ENCODE results near the gene PLA2G10.

The PLA2G10 gene

GRCh38 chr16:14678748-14679497 is 15.2 kb downstream of the PLA2G10 start:
- H3K4me3 ChIP-seq (ENCODE audit: control insufficient read depth, low read depth, low read length) = no peak overlapping the region
- TF ChIP-seq CTCF (conservative IDR thresholded peaks at IDR 0.05; ENCODE audit: control insufficient read depth, insufficient read depth, low read depth, low read length) = no peak
- DNase-seq (ENCODE audit: low read depth) = no peak

- no peak overlapping the region for H3K4me3 ChIP-seq (ENCODE audit: control insufficient read depth, low read depth, low read length)
- no peak for DNase-seq (ENCODE audit: low read depth)
- no peak for TF ChIP-seq CTCF (conservative IDR thresholded peaks at IDR 0.05; ENCODE audit: control insufficient read depth, insufficient read depth, low read depth, low read length)
These were observed 16.5 kb downstream of the PLA2G10 start for GRCh38 chr16:14677627-14678026.

DNA sequence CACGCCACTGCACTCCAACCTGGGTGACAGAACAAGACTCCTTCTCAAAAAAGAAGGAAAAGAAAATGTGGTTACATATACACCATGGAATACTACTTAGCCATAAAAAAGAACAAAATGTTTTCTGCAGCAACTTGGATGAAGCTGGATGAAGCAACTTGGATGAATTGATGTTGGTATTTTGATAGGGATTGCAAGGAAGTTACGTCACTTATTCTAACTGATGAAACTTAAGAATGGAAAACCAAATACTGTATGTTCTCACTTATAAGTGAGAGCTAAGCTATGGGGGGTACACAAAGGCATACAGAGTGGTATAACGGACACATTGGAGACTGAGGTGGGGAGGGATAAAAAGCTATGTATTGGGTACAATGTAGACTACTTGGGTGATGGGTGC is 17.5 kb downstream of the PLA2G10 start:
- DNase-seq (ENCODE audit: low read depth) = no peak
- no peak overlapping the region for H3K4me3 ChIP-seq (ENCODE audit: control insufficient read depth, low read depth, low read length)
- no peak for TF ChIP-seq CTCF (conservative IDR thresholded peaks at IDR 0.05; ENCODE audit: control insufficient read depth, insufficient read depth, low read depth, low read length)

- no peak overlapping the region for H3K4me3 ChIP-seq (ENCODE audit: control insufficient read depth, low read depth, low read length)
- DNase-seq (ENCODE audit: low read depth) = no peak
- no peak for TF ChIP-seq CTCF (conservative IDR thresholded peaks at IDR 0.05; ENCODE audit: control insufficient read depth, insufficient read depth, low read depth, low read length)
These were observed 21.6 kb downstream of the PLA2G10 start for GRCh38 chr16:14672403-14672971.

DNA sequence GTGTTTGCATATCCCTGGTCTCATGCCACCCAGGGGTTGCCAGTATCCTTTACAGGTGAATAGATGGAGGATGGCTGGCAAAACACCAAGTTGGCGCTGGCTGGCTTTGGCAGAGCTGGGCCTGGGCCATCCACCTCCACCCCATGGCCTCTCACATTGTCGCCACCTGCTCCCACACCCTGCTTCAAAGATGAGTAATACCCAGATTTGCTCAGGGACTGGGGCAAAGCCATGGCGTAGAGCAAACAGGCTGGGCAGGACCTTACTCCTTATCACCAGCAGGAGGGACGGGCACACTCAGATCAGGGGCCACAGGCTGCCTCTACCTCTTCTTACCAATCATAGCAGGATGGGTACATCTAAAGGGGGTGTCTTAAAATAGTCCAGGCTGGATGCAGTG is 24.3 kb downstream of the PLA2G10 start:
- DNase-seq (ENCODE audit: low read depth) = no peak
- no peak for TF ChIP-seq CTCF (conservative IDR thresholded peaks at IDR 0.05; ENCODE audit: control insufficient read depth, insufficient read depth, low read depth, low read length)
- H3K4me3 ChIP-seq (ENCODE audit: control insufficient read depth, low read depth, low read length) = no peak overlapping the region

DNA sequence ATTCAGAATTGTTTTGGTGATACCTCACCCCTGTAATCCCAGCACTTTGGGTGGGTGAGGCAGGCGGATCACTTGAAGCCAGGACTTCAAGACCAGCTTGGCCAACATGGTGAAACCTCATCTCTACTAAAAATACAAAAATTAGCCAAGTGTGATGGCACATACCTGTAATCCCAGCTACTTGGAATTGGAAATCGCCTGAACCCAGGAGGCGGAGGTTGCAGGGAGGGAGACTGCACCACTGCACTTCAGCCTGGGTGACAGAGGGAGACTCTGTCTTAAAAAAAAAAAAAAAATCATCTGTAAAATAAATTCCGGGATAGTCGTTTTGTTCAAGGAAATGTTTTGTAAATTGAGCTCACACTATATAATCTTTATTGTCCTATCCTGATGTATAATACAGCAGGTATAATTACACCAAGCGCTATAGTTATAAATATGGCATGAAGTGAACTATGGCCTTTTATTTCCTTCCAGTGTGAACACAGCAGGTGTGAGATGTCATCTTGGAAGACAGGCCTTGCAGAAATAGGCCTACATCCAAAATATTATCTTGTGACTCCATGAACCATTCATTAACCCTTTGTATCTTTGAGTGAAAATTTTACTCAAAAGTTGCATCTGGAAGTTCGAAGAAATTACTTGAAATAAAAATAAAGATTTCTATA is 25.4 kb downstream of the PLA2G10 start:
- DNase-seq (ENCODE audit: low read depth) = no peak
- H3K4me3 ChIP-seq (ENCODE audit: control insufficient read depth, low read depth, low read length) = no peak overlapping the region
- no peak for TF ChIP-seq CTCF (conservative IDR thresholded peaks at IDR 0.05; ENCODE audit: control insufficient read depth, insufficient read depth, low read depth, low read length)
